Epithelial cell of proximal tubule (primary cell): ENCODE results near the gene GPLD1. TPM values are rescaled to one million over a fixed set of nuclear protein-coding genes. Genes with fewer than 3 reads are reported as not detected.

Experiments used
- DNase-seq: peaks from one replicate; pipeline ENCODE4 v3.0.0-alpha.2; 2011; ENCODE audit warnings: low read depth
- H3K4me3 ChIP-seq: 2 replicates; pipeline ENCODE4 v1.5.1; 2011; ENCODE audit warnings: low read depth, mild to moderate bottlenecking, low read length
- total RNA-seq: library from RNA; depleted of rRNA; stranded (reverse); fragments of >200 nt; gene quantifications from 2 replicates; pipeline ENCODE4 v1.2.3, GENCODE V29; 2015
- TF ChIP-seq, protein P1 (sequence below): conservative IDR thresholded peaks from 2 replicates; pipeline ENCODE4 v1.5.1; 2012; ENCODE audit warnings: low read depth, mild to moderate bottlenecking, low read length

The GPLD1 gene
- total RNA-seq, 1 donor from 2014 or later: 0.75 TPM

DNA sequence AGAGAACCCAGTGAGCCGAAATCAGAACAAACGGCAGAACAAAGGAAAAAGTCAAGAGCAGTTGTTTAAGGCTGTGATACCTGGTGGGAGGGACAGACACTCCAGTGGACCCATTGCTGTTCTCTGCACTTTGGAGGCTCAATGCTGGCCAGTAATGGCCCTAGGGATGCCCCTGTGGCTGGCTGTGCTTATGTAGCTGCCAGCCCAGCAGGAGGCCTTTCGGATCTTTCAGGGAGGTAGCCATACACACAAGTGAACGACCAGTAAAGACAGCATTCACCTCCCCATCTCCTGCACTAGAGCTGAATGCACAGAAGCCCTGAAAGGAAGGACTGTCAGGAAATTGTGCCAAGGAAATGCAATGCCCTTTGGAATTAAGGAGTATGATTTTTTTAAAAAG, 34.3 kb downstream of the GPLD1 start:
- DNase-seq: no peak
- no peak overlapping the region for H3K4me3 ChIP-seq
- TF ChIP-seq, protein P1, sequence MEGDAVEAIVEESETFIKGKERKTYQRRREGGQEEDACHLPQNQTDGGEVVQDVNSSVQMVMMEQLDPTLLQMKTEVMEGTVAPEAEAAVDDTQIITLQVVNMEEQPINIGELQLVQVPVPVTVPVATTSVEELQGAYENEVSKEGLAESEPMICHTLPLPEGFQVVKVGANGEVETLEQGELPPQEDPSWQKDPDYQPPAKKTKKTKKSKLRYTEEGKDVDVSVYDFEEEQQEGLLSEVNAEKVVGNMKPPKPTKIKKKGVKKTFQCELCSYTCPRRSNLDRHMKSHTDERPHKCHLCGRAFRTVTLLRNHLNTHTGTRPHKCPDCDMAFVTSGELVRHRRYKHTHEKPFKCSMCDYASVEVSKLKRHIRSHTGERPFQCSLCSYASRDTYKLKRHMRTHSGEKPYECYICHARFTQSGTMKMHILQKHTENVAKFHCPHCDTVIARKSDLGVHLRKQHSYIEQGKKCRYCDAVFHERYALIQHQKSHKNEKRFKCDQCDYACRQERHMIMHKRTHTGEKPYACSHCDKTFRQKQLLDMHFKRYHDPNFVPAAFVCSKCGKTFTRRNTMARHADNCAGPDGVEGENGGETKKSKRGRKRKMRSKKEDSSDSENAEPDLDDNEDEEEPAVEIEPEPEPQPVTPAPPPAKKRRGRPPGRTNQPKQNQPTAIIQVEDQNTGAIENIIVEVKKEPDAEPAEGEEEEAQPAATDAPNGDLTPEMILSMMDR: no peak

GRCh38 chr6:24454452-24454851, 34.9 kb downstream of the GPLD1 start:
- no peak overlapping the region for H3K4me3 ChIP-seq
- TF ChIP-seq, protein P1: no peak
- no peak for DNase-seq

DNA sequence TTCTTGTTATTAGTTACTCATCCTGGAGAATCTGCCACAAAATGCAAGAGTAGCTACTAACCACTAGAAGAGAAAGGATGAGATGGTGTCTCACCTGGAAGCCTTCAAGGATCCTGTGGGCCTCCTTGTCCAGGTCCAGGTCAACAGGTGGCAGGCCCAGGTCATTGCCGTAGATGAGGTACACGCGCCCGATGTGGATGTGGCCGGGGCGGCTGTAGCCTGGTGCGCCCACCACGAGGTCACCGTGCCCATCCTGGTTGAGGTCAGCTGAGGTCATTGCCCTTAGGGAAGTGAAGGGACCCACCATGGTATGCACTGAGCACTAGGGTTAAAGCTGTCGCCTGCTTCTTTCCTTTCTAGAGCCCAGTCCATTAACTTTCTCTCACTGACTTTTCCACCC, 35.5 kb downstream of the GPLD1 start:
- H3K4me3 ChIP-seq: no peak overlapping the region
- TF ChIP-seq, protein P1: no peak
- no peak for DNase-seq

DNA sequence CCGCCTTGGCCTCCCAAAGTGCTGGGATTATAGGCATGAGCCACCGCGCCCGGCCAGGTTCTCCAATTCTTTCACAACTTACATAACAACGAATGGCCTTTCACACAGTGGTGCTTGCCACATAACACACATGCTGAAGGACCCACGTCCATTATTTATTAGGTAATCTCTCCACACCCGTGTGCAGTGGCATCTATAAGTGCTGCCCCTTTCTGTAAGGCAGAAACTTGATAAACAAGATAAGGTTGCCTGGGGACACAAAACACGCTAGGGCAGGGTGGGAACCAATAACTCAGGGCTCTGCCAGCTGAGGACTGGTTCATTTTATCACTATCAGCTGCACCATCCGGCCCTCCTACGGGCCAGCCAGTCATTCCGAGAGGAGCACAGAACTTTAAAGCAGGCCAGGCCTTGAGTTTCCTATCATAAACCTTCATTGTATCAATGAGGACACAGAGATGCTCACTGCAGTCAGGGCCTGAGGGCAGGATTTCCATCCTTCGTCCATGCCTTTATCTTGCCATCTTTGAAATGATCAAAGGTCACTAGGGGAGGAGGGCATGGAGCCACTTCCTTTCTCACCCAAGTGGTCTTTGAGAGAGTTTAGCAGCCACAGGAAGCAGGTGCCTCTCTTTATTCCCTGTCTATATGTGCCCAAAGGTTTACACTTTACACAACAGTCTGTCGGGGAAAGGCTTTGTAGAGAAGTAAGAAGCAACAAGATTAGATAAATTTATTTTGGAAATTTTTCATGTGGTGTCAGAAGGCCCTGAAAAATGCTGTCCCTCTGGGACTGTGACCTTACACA, 37.6 kb downstream of the GPLD1 start:
- TF ChIP-seq, protein P1: no peak
- no peak for DNase-seq
- no peak overlapping the region for H3K4me3 ChIP-seq

DNA sequence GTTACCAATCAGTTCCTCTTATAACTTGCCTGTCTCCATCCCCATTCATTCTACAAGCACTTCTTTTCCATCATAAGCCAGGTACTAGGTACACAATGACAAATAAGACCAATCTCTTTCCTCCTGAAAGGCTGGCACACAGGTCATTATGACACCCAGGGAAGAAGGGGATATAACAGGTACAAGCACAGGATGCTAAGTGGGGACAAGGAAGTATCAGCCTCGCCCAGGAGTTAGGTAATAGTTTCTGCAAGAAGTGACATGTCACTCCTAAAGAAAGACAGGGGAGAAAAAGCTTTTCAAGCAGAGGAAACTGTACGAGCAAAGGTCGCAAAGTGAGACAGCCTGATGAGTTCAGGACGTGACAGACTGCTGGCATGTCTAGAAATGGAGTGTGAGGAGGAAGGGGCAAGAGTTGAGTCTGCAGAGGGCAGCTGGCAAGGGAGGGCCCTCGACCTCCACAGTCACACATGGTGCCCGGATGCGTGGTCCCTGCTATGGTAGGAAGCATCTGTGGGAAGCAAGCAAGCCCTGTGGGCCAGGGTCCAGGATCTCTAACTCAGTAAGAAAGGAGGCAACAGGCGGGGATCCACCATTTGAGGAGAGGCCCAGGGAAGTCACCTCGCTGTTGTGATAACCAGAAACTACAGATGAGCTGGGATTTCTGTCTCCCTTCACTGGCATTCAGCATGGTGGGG, 40.4 kb downstream of the GPLD1 start:
- TF ChIP-seq, protein P1: no peak
- no peak for DNase-seq
- H3K4me3 ChIP-seq: no peak overlapping the region

- TF ChIP-seq, protein P1: no peak
- DNase-seq: no peak
- no peak overlapping the region for H3K4me3 ChIP-seq
Measured at GRCh38 chr6:24448396-24448795, 41.0 kb downstream of the GPLD1 start.
